OCI-LY7 (cell line): ENCODE data around the gene KRTAP13-2. TPM values are rescaled to one million over a fixed set of nuclear protein-coding genes. Genes with fewer than 3 reads are reported as not detected.

Experiments
- Bru-seq: library from RNA; stranded (reverse); fragments of 400-500 nt; gene quantifications from one replicate; lab custom pipeline; 2021; lab: Mats Ljungman, UMichigan
- BruChase-seq, 2 experiments: library from RNA; stranded (reverse); fragments of 400-500 nt; gene quantifications; one replicate each; lab custom pipeline; 2021; lab: Mats Ljungman, UMichigan
- BruUV-seq: library from RNA; stranded (reverse); fragments of 400-500 nt; replicated peaks from 2 replicates; lab custom pipeline; 2021; lab: Mats Ljungman, UMichigan
- CTCF ChIA-PET: fragments of 300-600 bp; sonication (Branson Sonifier 250); formaldehyde crosslinking; loops from one replicate; lab custom pipeline; 2022; ENCODE audit warnings: antibody characterized with exemption; ENCODE audit not compliant: unreplicated experiment; lab: Charles Lee
- POLR2A ChIA-PET: fragments of 300-600 bp; sonication (Branson Sonifier 250); formaldehyde crosslinking; loops from one replicate; lab custom pipeline; 2022; ENCODE audit warnings: antibody characterized with exemption; lab: Charles Lee
- DNase-seq: peaks from one replicate; pipeline ENCODE4 v3.0.0-alpha.2; 2015; ENCODE audit warnings: low spot score
- H2AFZ ChIP-seq: fragments of 200-600 bp; sonication (generic), shearing (Covaris generic); 2 replicates; pipeline ENCODE4 v1.6.1; 2014; ENCODE audit warnings: mild to moderate bottlenecking, antibody characterized with exemption, low read length, moderate library complexity
- H3K27ac ChIP-seq: fragments of 200-600 bp; sonication (generic); 2 replicates; pipeline ENCODE4 v1.5.1; 2014; ENCODE audit warnings: mixed run types, low read depth, mild to moderate bottlenecking, moderate library complexity, low read length, inconsistent platforms; ENCODE audit not compliant: poor library complexity, severe bottlenecking
- H3K36me3 ChIP-seq: fragments of 200-600 bp; sonication (generic); 2 replicates; pipeline ENCODE4 v1.6.1; 2014; ENCODE audit warnings: mild to moderate bottlenecking, antibody characterized with exemption, low read length, moderate library complexity, mixed read lengths; ENCODE audit not compliant: insufficient read depth
- H3K4me1 ChIP-seq: fragments of 200-600 bp; sonication (generic); 2 replicates; pipeline ENCODE4 v1.5.1; 2014; ENCODE audit warnings: mild to moderate bottlenecking, low read length; ENCODE audit not compliant: insufficient read depth, poor library complexity, severe bottlenecking
- H3K4me2 ChIP-seq: fragments of 200-600 bp; sonication (generic); 2 replicates; pipeline ENCODE4 v1.6.1; 2014; ENCODE audit warnings: mild to moderate bottlenecking, low read length
- H3K4me3 ChIP-seq: fragments of 200-600 bp; sonication (generic); 2 replicates; pipeline ENCODE4 v1.5.1; 2014; ENCODE audit warnings: mild to moderate bottlenecking, low read depth, low read length; ENCODE audit not compliant: poor library complexity, severe bottlenecking
- H3K79me2 ChIP-seq: fragments of 200-600 bp; sonication (generic); 2 replicates; pipeline ENCODE4 v1.6.1; 2016; ENCODE audit warnings: low read depth, mild to moderate bottlenecking, low read length, moderate library complexity, mixed read lengths; ENCODE audit not compliant: insufficient read depth
- H3K9me2 ChIP-seq: fragments of 200-600 bp; sonication (generic); 2 replicates; pipeline ENCODE4 v1.6.1; 2016; ENCODE audit warnings: mild to moderate bottlenecking, low read length, mixed read lengths; ENCODE audit not compliant: insufficient read depth
- H3K9me3 ChIP-seq: fragments of 200-600 bp; sonication (generic); 2 replicates; pipeline ENCODE4 v1.6.1; 2014; ENCODE audit warnings: mild to moderate bottlenecking, mixed run types, low read length, mixed read lengths
- H4K20me1 ChIP-seq: fragments of 200-600 bp; sonication (generic); 2 replicates; pipeline ENCODE4 v1.6.1; 2014; ENCODE audit warnings: mild to moderate bottlenecking, antibody characterized with exemption, low read length, moderate library complexity, mixed read lengths; ENCODE audit not compliant: insufficient read depth
- EZH2phosphoT487 ChIP-seq: fragments of 200-600 bp; sonication (generic); IDR thresholded peaks from 2 replicates; pipeline ENCODE4 v1.6.1; 2018; ENCODE audit warnings: low read depth, borderline replicate concordance, mild to moderate bottlenecking, mixed run types, antibody characterized with exemption, low read length, moderate library complexity, mixed read lengths
- intact Hi-C: fragments of 100-400 bp; cut with micrococcal nuclease; formaldehyde crosslinking; loops from one replicate; pipeline ENCODE4 v1.10.0; 2022; ENCODE audit not compliant: unreplicated experiment
- long read RNA-seq: library from polyadenylated mRNA; stranded (forward); transcript quantifications from one replicate; pipeline ENCODE4 v2.0.0, GENCODE V29; 2022
- total RNA-seq, 2 experiments: library from RNA; depleted of rRNA in 1 of 2; stranded (reverse); fragments of >200 nt in 1 of 2; shearing (Covaris generic) in 1 of 2; gene quantifications; 2 replicates each; pipeline ENCODE4 v1.2.3, GENCODE V29; 2014 to 2022
- TF ChIP-seq, protein P1 (sequence below): fragments of 200-600 bp; sonication (generic); conservative IDR thresholded peaks from 2 replicates; pipeline ENCODE4 v1.5.1; 2014; ENCODE audit warnings: mild to moderate bottlenecking, antibody characterized with exemption, low read length, moderate library complexity, mixed read lengths

The KRTAP13-2 gene, protein sequence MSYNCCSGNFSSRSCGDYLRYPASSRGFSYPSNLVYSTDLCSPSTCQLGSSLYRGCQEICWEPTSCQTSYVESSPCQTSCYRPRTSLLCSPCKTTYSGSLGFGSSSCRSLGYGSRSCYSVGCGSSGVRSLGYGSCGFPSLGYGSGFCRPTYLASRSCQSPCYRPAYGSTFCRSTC
- total RNA-seq (2014; rRNA removed; shearing (Covaris generic)) (not detected in 2 replicates), total RNA-seq (2022) (not detected in 2 replicates), Bru-seq, nascent RNA (not detected), BruChase-seq, experiment 1, labeled RNA remaining after a 6-hour chase (not detected), BruChase-seq, experiment 2, labeled RNA remaining after a 2-hour chase (not detected)
- long read RNA-seq = 0 reads

DNA sequence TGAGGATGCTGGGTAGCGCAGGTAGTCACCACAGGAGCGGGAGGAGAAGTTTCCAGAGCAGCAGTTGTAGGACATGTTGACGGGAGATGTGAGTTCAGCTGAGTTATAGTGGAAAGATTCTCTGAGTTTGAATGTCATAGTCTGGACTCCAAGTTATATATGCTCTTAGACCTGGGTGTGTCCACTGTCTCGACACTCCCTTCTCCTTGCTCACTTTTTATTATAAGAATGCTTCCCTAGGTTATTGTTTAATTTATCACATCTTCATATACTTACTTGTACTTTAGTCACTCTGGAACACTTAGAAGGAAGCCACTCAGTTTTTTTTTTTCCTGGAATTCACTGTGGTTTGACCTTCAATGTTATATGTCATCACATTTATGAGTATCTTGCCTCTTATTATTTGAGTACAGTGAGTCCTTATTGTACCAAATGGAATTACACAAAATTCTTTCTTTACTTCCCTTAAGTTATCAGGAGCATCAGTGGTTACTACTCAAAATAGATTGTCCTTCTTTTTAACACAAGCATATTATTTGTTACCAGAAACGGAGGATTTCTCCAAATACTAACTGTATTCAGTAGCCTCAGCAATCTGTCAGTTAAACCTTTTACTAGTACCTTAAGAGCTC, at the start of gene KRTAP13-2:
Gene KRTAP13-2 (minus strand): TSS at position 133 of the 632 bp plus-strand sequence. CDS start 58 bp downstream, at position 75.
- H3K9me2 ChIP-seq = no peaks in the 10 kb centered on the region
- intact Hi-C loops = no loop called here
- H3K27ac ChIP-seq = no peak within 1 kb of the TSS
- no peaks in the 10 kb centered on the region for H3K36me3 ChIP-seq
- CTCF ChIA-PET = no interaction called here
- no peaks in the 10 kb centered on the region for H3K9me3 ChIP-seq
- H3K4me2 ChIP-seq = no peak within 1 kb of the TSS
- H4K20me1 ChIP-seq = no peaks in the 10 kb centered on the region
- POLR2A ChIA-PET = interaction anchor here (1.0 to 1.1 kb wide), 2 partner anchors 15 to 197 kb away, joined by 3 to 5 read pairs; no protein-coding TSS in a partner anchor
- H3K79me2 ChIP-seq = no peaks in the 10 kb centered on the region
- no peak within 1 kb of the TSS for H2AFZ ChIP-seq
- BruUV-seq = no TSS peak
- H3K4me1 ChIP-seq = no peaks in the 10 kb centered on the region
- DNase-seq = no peak
- TF ChIP-seq, protein P1, sequence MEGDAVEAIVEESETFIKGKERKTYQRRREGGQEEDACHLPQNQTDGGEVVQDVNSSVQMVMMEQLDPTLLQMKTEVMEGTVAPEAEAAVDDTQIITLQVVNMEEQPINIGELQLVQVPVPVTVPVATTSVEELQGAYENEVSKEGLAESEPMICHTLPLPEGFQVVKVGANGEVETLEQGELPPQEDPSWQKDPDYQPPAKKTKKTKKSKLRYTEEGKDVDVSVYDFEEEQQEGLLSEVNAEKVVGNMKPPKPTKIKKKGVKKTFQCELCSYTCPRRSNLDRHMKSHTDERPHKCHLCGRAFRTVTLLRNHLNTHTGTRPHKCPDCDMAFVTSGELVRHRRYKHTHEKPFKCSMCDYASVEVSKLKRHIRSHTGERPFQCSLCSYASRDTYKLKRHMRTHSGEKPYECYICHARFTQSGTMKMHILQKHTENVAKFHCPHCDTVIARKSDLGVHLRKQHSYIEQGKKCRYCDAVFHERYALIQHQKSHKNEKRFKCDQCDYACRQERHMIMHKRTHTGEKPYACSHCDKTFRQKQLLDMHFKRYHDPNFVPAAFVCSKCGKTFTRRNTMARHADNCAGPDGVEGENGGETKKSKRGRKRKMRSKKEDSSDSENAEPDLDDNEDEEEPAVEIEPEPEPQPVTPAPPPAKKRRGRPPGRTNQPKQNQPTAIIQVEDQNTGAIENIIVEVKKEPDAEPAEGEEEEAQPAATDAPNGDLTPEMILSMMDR = no peak
- TF ChIP-seq EZH2phosphoT487 = no peak
- H3K4me3 ChIP-seq = no peak within 1 kb of the TSS

DNA sequence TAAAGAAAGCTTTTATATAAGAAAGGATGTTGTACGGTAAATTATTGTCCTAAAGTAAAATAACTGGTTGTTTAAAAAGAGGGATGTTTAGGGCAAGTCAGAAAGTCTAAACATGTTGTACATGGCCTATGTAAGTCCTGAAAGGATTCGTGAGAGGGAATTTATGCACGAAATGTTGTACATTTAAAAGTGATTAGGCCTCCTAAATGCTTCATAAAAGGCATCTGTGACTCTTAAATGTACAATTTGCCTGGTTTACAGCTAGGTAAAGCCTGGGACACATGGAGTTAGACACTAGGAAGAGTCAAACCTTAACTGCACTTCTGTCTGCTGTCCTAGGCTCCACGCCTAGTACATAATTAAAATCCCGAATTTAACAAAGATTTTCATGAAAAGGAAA, 43.9 kb upstream of the KRTAP13-2 start:
- DNase-seq = no peak
- TF ChIP-seq, protein P1 = no peak
- no peak for TF ChIP-seq EZH2phosphoT487
- intact Hi-C loops = no loop called here
- Histone ChIP-seq H3K79me2 (no peaks in the 10 kb centered on the region), H3K4me3 (no peak overlapping the region), H3K36me3 (no peaks in the 10 kb centered on the region), H2AFZ (no peak overlapping the region), H3K4me1 (no peaks in the 10 kb centered on the region), H3K9me3 (peaks cover 23% of the 10 kb centered on the region; the same call in 1 of the 2 replicates), H3K27ac (no peak overlapping the region), H3K9me2 (no peaks in the 10 kb centered on the region), H3K4me2 (no peak overlapping the region), H4K20me1 (no peaks in the 10 kb centered on the region)
- CTCF ChIA-PET = no interaction called here
- POLR2A ChIA-PET = interaction anchor here (0.6 to 0.7 kb wide), 2 partner anchors 19 to 583 kb away, joined by 3 read pairs; no protein-coding TSS in a partner anchor
- no TSS peak for BruUV-seq
